Fibroblast of lung (primary cell): Measurements from ENCODE around the gene XKR7. TPM values are rescaled to one million over a fixed set of nuclear protein-coding genes. Genes with fewer than 3 reads are reported as not detected.

Experiments
- DNase-seq, 2 donors: peaks; one replicate each; pipeline versions ENCODE4 v3.0.0 to v3.0.0-alpha.2; 2010; ENCODE audit warnings: low read depth in 2 of 2
- H2AFZ ChIP-seq: 2 replicates; pipeline ENCODE4 v1.5.1; 2012; ENCODE audit warnings: low read length, control low read depth, inconsistent platforms
- H3K27ac ChIP-seq: 2 replicates; pipeline ENCODE4 v1.5.1; 2011; ENCODE audit warnings: low read length, control low read depth; ENCODE audit not compliant: insufficient read depth
- H3K27me3 ChIP-seq: 2 replicates; pipeline ENCODE4 v1.5.1; 2011; ENCODE audit warnings: mild to moderate bottlenecking, low read length; ENCODE audit not compliant: control insufficient read depth, insufficient read depth
- H3K36me3 ChIP-seq: 2 replicates; pipeline ENCODE4 v1.5.1; 2011; ENCODE audit warnings: low read length; ENCODE audit not compliant: control insufficient read depth, insufficient read depth
- H3K4me1 ChIP-seq: 2 replicates; pipeline ENCODE4 v1.5.1; 2011; ENCODE audit warnings: low read length; ENCODE audit not compliant: control insufficient read depth, insufficient read depth; ENCODE audit errors: extremely low read depth
- H3K4me2 ChIP-seq: 2 replicates; pipeline ENCODE4 v1.5.1; 2011; ENCODE audit warnings: low read length, control low read depth; ENCODE audit not compliant: insufficient read depth; ENCODE audit errors: extremely low read depth
- H3K4me3 ChIP-seq, 4 experiments: fragments of 200-600 bp in 1 of 4; sonication (generic) in 1 of 4; replicated peaks in 1 of 4; 2 replicates each; pipeline ENCODE4 v1.5.1; 2011 to 2016; ENCODE audit warnings: low read length in 4 of 4, low read depth in 3 of 4, mild to moderate bottlenecking in 3 of 4, control low read depth in 2 of 4, inconsistent platforms in 1 of 4, mixed read lengths in 1 of 4; ENCODE audit not compliant: insufficient read depth in 1 of 4; ENCODE audit errors: control extremely low read depth in 1 of 4
- H3K79me2 ChIP-seq: 2 replicates; pipeline ENCODE4 v1.5.1; 2012; ENCODE audit warnings: mild to moderate bottlenecking, low read length, inconsistent platforms; ENCODE audit not compliant: control insufficient read depth, insufficient read depth
- H3K9ac ChIP-seq: 2 replicates; pipeline ENCODE4 v1.5.1; 2011; ENCODE audit warnings: mild to moderate bottlenecking, low read length, control low read depth; ENCODE audit not compliant: insufficient read depth
- H3K9me3 ChIP-seq: 2 replicates; pipeline ENCODE4 v1.5.1; 2012; ENCODE audit warnings: low read depth, low read length; ENCODE audit not compliant: control insufficient read depth, insufficient read depth
- H4K20me1 ChIP-seq: 2 replicates; pipeline ENCODE4 v1.5.1; 2011; ENCODE audit warnings: low read length; ENCODE audit not compliant: control insufficient read depth, insufficient read depth; ENCODE audit errors: extremely low read depth
- CTCF ChIP-seq, 2 donors: IDR thresholded peaks in 1 of 2; conservative IDR thresholded peaks in 1 of 2; 1 replicate in 1 of 2; 2 replicates in 1 of 2; pipeline ENCODE4 v1.5.1; 2011 to 2012; ENCODE audit warnings: low read length in 2 of 2, control low read depth in 1 of 2, inconsistent platforms in 1 of 2, low read depth in 1 of 2, mild to moderate bottlenecking in 1 of 2
- EZH2 ChIP-seq: IDR thresholded peaks from 2 replicates; pipeline ENCODE4 v1.5.1; 2012; ENCODE audit warnings: low read length, control low read depth, mild to moderate bottlenecking; ENCODE audit errors: missing control alignments
- polyA plus RNA-seq, 2 donors: library from polyadenylated mRNA; depleted of rRNA in 1 of 2; stranded (reverse) in 1 of 2; unstranded in 1 of 2; fragments of >200 nt; gene quantifications; 2 replicates each; pipeline ENCODE4 v1.2.1, GENCODE V29; 2011 to 2012; ENCODE audit warnings: missing spikeins in 1 of 2
- total RNA-seq: library from RNA; depleted of rRNA; stranded (reverse); fragments of >200 nt; gene quantifications from 2 replicates; pipeline ENCODE4 v1.2.1, GENCODE V29; 2014

The XKR7 gene
- total and polyA plus RNA-seq, 2 donors (not counting 1 experiment from before 2014, with no cell fraction given) = not detected

DNA sequence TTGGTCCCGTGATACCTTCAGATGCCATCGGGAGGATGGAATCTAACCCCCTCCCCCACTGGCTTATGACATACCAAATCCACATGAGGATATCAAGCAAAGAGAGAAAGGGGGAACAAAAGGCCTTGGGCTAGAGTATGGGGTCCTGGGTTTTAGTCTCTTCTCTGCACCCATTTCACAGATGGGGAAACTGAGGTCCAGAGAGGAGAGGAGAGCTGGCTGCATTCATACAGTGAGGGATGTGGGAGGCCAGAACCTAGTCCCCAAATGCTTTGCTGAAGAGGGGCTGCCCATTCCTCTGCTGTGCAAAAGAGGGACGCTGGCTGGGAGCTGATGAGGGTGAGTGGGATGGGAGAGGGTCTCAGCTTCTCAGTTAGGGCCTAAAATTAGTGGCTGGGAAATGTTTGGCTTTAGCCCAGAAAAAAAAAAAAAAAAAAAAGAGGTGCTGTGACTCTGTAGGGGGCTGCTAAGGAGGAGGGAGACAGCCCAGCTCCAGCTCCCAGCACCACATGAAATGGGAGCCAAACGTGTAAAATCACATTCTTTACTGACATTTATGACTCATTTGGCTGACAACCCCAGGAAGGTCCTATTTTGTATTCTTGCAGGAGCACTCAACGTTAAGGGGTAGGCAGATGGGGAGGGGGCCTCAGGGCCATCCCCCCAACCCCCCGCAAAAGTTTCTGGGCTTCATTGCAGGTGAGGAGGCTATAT is 11.9 kb downstream of the XKR7 start:
- Histone ChIP-seq H3K4me1 (no peaks in the 10 kb centered on the region), H3K27ac (no peak overlapping the region), H3K79me2 (no peaks in the 10 kb centered on the region), H3K27me3 (peaks cover 9% of the 10 kb centered on the region), H3K9ac (no peak overlapping the region), H3K4me2 (no peak overlapping the region), H3K9me3 (no peaks in the 10 kb centered on the region), H2AFZ (no peak overlapping the region), H3K36me3 (no peaks in the 10 kb centered on the region), H3K4me3 (no peak overlapping the region), H4K20me1 (no peaks in the 10 kb centered on the region)
- TF ChIP-seq EZH2 (no peak), CTCF (conservative IDR thresholded peaks at IDR 0.05 in 1 of 2, IDR thresholded peaks at IDR 0.05 in 1 of 2; ENCODE audit: low read depth in 1 of 2, low read length in 2 of 2) (no peak)
- DNase-seq = no peak

DNA sequence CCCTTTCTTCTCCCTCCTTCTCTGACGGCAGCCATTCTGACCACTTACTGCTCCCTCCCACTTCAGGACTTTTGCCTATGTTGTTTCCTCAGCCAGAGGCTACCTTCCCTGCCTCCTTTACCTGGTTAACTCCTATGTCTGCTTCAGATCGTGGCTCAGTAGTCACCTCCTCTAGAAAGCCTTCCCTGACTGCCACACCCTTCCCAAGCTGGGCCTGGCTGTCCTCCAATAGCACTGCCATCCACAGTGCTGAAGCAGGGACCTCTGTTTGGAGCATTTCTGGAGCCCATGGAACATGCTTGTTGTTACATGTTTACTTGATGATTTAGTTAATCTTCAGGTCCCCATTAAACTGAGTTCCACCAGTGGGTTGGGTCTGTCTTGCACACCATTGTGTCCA is 13.8 kb downstream of the XKR7 start:
- Histone ChIP-seq H2AFZ (no peak overlapping the region), H3K79me2 (no peaks in the 10 kb centered on the region), H3K27me3 (peaks cover 8% of the 10 kb centered on the region), H3K27ac (no peak overlapping the region), H3K9ac (no peak overlapping the region), H3K4me1 (no peaks in the 10 kb centered on the region), H3K36me3 (no peaks in the 10 kb centered on the region), H3K4me3 (no peak overlapping the region), H3K9me3 (no peaks in the 10 kb centered on the region), H3K4me2 (no peak overlapping the region), H4K20me1 (no peaks in the 10 kb centered on the region)
- TF ChIP-seq CTCF (conservative IDR thresholded peaks at IDR 0.05 in 1 of 2, IDR thresholded peaks at IDR 0.05 in 1 of 2; ENCODE audit: low read depth in 1 of 2, low read length in 2 of 2) = no peak
- no peak for TF ChIP-seq EZH2
- no peak for DNase-seq

- H3K9me3 ChIP-seq = no peaks in the 10 kb centered on the region
- H3K4me3 ChIP-seq = no peak overlapping the region
- H3K27me3 ChIP-seq = peaks cover 8% of the 10 kb centered on the region
These were observed 17.1 kb downstream of the XKR7 start for GRCh38 chr20:31984981-31985471.

More at GRCh38 chr20:31984981-31985471, 17.1 kb downstream of the XKR7 start:
- no peaks in the 10 kb centered on the region for H3K4me1 ChIP-seq
- no peaks in the 10 kb centered on the region for H4K20me1 ChIP-seq
- H2AFZ ChIP-seq = no peak overlapping the region
- no peak for TF ChIP-seq CTCF (conservative IDR thresholded peaks at IDR 0.05 in 1 of 2, IDR thresholded peaks at IDR 0.05 in 1 of 2; ENCODE audit: low read depth in 1 of 2, low read length in 2 of 2)
- TF ChIP-seq EZH2 = no peak
- H3K36me3 ChIP-seq = no peaks in the 10 kb centered on the region
- no peak for DNase-seq
- H3K4me2 ChIP-seq = no peak overlapping the region
- no peaks in the 10 kb centered on the region for H3K79me2 ChIP-seq
- H3K9ac ChIP-seq = no peak overlapping the region
- no peak overlapping the region for H3K27ac ChIP-seq
